GM12873 (cell line): ENCODE measurements around the gene EVC.

Experiments
- TF ChIP-seq, protein P1 (sequence below): IDR thresholded peaks from 2 replicates; pipeline ENCODE4 v1.5.1; 2012; ENCODE audit warnings: low read depth, mild to moderate bottlenecking, moderate library complexity, low read length, control low read depth; ENCODE audit not compliant: insufficient read depth; ENCODE audit errors: missing control alignments

The EVC gene

GRCh38 chr4:5782829-5783476 lies 72.0 kb downstream of the EVC start:
- TF ChIP-seq, protein P1, sequence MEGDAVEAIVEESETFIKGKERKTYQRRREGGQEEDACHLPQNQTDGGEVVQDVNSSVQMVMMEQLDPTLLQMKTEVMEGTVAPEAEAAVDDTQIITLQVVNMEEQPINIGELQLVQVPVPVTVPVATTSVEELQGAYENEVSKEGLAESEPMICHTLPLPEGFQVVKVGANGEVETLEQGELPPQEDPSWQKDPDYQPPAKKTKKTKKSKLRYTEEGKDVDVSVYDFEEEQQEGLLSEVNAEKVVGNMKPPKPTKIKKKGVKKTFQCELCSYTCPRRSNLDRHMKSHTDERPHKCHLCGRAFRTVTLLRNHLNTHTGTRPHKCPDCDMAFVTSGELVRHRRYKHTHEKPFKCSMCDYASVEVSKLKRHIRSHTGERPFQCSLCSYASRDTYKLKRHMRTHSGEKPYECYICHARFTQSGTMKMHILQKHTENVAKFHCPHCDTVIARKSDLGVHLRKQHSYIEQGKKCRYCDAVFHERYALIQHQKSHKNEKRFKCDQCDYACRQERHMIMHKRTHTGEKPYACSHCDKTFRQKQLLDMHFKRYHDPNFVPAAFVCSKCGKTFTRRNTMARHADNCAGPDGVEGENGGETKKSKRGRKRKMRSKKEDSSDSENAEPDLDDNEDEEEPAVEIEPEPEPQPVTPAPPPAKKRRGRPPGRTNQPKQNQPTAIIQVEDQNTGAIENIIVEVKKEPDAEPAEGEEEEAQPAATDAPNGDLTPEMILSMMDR: no peak

DNA sequence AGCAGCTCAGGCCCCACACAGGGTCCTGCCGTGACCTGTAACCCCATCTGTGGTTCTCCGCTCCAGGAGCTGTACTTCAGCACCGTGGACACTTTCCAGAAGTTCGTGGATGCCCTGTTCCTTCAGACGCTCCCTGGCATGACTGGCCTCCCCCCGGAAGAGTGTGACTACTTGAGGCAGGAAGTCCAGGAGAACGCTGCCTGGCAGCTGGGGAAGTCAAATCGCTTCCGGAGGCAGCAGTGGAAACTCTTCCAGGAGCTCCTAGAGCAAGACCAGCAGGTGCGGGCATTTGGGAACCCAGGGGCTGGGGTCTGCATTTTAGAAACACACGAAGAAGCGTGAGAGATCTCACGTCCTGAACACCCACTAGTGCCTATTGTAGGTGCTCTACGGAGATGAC lies 72.5 kb downstream of the EVC start:
- TF ChIP-seq, protein P1: no peak

- TF ChIP-seq, protein P1: no peak
Measured at GRCh38 chr4:5784021-5784420, 73.0 kb downstream of the EVC start.

GRCh38 chr4:5784960-5785611 lies 74.1 kb downstream of the EVC start:
- TF ChIP-seq, protein P1: no peak

DNA sequence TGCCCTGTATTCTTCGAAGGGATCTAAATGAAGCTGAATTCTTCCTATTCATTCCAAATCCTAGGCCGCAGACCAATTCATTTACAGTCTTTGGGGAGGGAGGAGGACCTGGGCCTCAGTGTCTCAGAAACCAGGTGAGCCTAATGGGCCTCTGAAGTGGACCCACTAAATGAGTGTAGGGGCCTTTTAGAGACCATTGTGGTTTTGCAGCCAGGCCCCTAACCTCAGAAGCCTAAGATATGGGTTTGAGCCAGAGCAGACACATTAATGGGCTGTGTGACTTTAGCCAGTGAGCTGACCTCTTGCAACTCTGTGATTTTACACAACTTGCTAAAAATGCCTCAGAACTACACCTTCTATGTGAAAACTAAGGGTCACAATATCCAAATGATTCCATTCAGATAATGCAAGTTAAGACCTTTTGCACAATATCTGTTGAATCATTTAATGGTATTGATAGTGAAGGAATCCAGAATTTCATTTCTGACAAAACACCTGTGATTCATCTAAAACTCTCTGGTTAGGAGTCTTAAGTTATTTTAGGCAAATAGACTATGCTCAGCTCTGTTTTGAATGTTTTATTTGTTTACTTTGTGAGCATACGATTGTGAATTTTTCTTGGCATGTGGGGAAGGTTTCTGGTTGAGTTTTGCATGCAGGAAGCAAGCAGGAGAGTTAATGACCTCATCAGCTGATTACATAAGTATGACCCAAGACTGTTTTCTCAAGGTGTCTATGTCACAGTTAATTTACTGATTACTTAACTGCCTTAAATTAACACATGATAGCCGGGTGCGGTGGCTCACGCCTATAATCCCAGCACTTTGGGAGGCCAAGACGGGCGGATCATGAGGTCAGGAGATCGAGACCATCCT lies 75.0 kb downstream of the EVC start:
- TF ChIP-seq, protein P1: no peak

GRCh38 chr4:5787311-5787710 lies 76.3 kb downstream of the EVC start:
- TF ChIP-seq, protein P1: no peak

GRCh38 chr4:5788144-5788543 lies 77.1 kb downstream of the EVC start:
- TF ChIP-seq, protein P1: no peak
